Panc1 (cell line): ENCODE results near the gene SCLT1. TPM values are rescaled to one million over a fixed set of nuclear protein-coding genes. Genes with fewer than 3 reads are reported as not detected.
"Not testable (repeated sequence)": the region's sequence is repeated elsewhere in the genome, so short reads cannot be mapped to it uniquely, and the experiment has no call there.

ENCODE experiments used
- ATAC-seq: fragments of 200-7000 bp; cut with Tn5 transposase; 2 replicates; pipeline ENCODE4 v1.9.1; 2020; ENCODE audit warnings: mild to moderate bottlenecking, moderate library complexity
- BruUV-seq: library from RNA; stranded (reverse); fragments of 400-500 nt; replicated peaks from 2 replicates; lab custom pipeline; 2021; lab: Mats Ljungman, UMichigan
- CTCF ChIA-PET: fragments of 300-600 bp; sonication (Branson Sonifier 250); formaldehyde crosslinking; loops from one replicate; lab custom pipeline; 2022; ENCODE audit warnings: antibody characterized with exemption; lab: Charles Lee
- POLR2A ChIA-PET: fragments of 300-600 bp; sonication (Branson Sonifier 250); formaldehyde crosslinking; loops from one replicate; lab custom pipeline; 2022; ENCODE audit warnings: antibody characterized with exemption; lab: Charles Lee
- DNase-seq: peaks from one replicate; pipeline ENCODE4 v3.0.0-alpha.2; 2010; ENCODE audit warnings: low read depth, low spot score
- H3K27ac ChIP-seq: 2 replicates; pipeline ENCODE4 v1.5.1; 2011; ENCODE audit warnings: mild to moderate bottlenecking, low read length, inconsistent platforms
- H3K27me3 ChIP-seq: fragments of 200-500 bp; sonication (Bioruptor generic); 2 replicates; pipeline ENCODE4 v1.6.0; 2014; ENCODE audit warnings: low read length, inconsistent platforms; ENCODE audit not compliant: control insufficient read depth, insufficient read depth
- H3K36me3 ChIP-seq: fragments of 200-500 bp; sonication (Bioruptor generic); 2 replicates; pipeline ENCODE4 v1.5.1; 2014; ENCODE audit warnings: inconsistent platforms, mild to moderate bottlenecking, low read length, moderate library complexity; ENCODE audit not compliant: control insufficient read depth, insufficient read depth
- H3K4me1 ChIP-seq: 2 replicates; pipeline ENCODE4 v1.5.1; 2011; ENCODE audit warnings: inconsistent platforms, mild to moderate bottlenecking, low read length, moderate library complexity; ENCODE audit not compliant: control insufficient read depth, insufficient read depth
- H3K4me3 ChIP-seq, 2 experiments: 2 replicates each; pipeline ENCODE4 v1.5.1; 2011 to 2012; ENCODE audit warnings: low read depth in 2 of 2, low read length in 2 of 2, mild to moderate bottlenecking in 2 of 2, inconsistent platforms in 1 of 2, moderate library complexity in 1 of 2
- H3K9me3 ChIP-seq: fragments of 200-500 bp; sonication (Bioruptor generic); 2 replicates; pipeline ENCODE4 v1.5.1; 2014; ENCODE audit warnings: low read depth, mild to moderate bottlenecking, inconsistent platforms, low read length, moderate library complexity; ENCODE audit not compliant: control insufficient read depth, insufficient read depth
- CTCF ChIP-seq: fragments of 450-650 bp; IDR thresholded peaks from 2 replicates; pipeline ENCODE4 v1.5.1; 2017; ENCODE audit warnings: mild to moderate bottlenecking
- POLR2AphosphoS5 ChIP-seq: IDR thresholded peaks from 2 replicates; pipeline ENCODE4 v1.6.1; 2012; ENCODE audit warnings: mild to moderate bottlenecking, low read depth, low read length, moderate library complexity
- SIN3A ChIP-seq: IDR thresholded peaks from 2 replicates; pipeline ENCODE4 v1.6.1; 2012; ENCODE audit warnings: low read depth, mild to moderate bottlenecking, low read length, moderate library complexity, borderline replicate concordance; ENCODE audit not compliant: insufficient read depth
- TCF7L2 ChIP-seq: IDR thresholded peaks from 2 replicates; pipeline ENCODE4 v1.6.1; 2011; ENCODE audit warnings: mild to moderate bottlenecking, low read depth, low read length, inconsistent platforms
- in situ Hi-C: cut with HindIII; loops from 2 replicates; pipeline ENCODE4 v1.10.0; 2016; ENCODE audit warnings: low sequenced_read_pairs, low pct_unique_long_range_greater_than_20kb
- intact Hi-C: fragments of 100-400 bp; cut with micrococcal nuclease; formaldehyde crosslinking; loops from one replicate; pipeline ENCODE4 v1.10.0; 2022; ENCODE audit not compliant: unreplicated experiment
- total RNA-seq: library from RNA; stranded (reverse); gene quantifications from one replicate; pipeline ENCODE4 v1.2.1, GENCODE V29; 2021; ENCODE audit not compliant: unreplicated experiment
- TF ChIP-seq, protein P1 (sequence below), 2 experiments: IDR thresholded peaks; 2 replicates each; pipeline ENCODE4 v1.6.1; 2011 to 2012; ENCODE audit warnings: low read depth in 2 of 2, control low read depth in 1 of 2, low read length in 1 of 2, mild to moderate bottlenecking in 1 of 2, moderate library complexity in 1 of 2; ENCODE audit not compliant: insufficient read depth in 1 of 2

The SCLT1 gene
- total RNA-seq, 1 experiment from 2014 or later, result 9.7 TPM

GRCh38 chr4:129077326-129077725 is 16.0 kb downstream of the SCLT1 start:
- intact Hi-C loops, result no loop called here
- H3K27me3 ChIP-seq, result no peaks in the 10 kb centered on the region
- CTCF ChIA-PET, result no interaction called here
- ATAC-seq (no peak), DNase-seq (no peak)
- in situ Hi-C loops, result no loop called here
- POLR2A ChIA-PET, result no interaction called here
- BruUV-seq, result no TSS peak
- TF ChIP-seq POLR2AphosphoS5 (no peak), TCF7L2 (no peak), CTCF (no peak), SIN3A (no peak)
- TF ChIP-seq, protein P1, sequence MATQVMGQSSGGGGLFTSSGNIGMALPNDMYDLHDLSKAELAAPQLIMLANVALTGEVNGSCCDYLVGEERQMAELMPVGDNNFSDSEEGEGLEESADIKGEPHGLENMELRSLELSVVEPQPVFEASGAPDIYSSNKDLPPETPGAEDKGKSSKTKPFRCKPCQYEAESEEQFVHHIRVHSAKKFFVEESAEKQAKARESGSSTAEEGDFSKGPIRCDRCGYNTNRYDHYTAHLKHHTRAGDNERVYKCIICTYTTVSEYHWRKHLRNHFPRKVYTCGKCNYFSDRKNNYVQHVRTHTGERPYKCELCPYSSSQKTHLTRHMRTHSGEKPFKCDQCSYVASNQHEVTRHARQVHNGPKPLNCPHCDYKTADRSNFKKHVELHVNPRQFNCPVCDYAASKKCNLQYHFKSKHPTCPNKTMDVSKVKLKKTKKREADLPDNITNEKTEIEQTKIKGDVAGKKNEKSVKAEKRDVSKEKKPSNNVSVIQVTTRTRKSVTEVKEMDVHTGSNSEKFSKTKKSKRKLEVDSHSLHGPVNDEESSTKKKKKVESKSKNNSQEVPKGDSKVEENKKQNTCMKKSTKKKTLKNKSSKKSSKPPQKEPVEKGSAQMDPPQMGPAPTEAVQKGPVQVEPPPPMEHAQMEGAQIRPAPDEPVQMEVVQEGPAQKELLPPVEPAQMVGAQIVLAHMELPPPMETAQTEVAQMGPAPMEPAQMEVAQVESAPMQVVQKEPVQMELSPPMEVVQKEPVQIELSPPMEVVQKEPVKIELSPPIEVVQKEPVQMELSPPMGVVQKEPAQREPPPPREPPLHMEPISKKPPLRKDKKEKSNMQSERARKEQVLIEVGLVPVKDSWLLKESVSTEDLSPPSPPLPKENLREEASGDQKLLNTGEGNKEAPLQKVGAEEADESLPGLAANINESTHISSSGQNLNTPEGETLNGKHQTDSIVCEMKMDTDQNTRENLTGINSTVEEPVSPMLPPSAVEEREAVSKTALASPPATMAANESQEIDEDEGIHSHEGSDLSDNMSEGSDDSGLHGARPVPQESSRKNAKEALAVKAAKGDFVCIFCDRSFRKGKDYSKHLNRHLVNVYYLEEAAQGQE (IDR thresholded peaks at IDR 0.05; ENCODE audit: insufficient read depth in 1 of 2, low read depth in 2 of 2, low read length in 1 of 2), result no peak
- no peaks in the 10 kb centered on the region for H3K36me3 ChIP-seq
- peaks cover 3% of the 10 kb centered on the region; the same call in 1 of the 2 replicates for H3K9me3 ChIP-seq
- no peaks in the 10 kb centered on the region for H3K4me1 ChIP-seq
- no peak overlapping the region for H3K27ac ChIP-seq
- H3K4me3 ChIP-seq, result no peak overlapping the region

GRCh38 chr4:129069537-129069936 is 23.8 kb downstream of the SCLT1 start:
- H3K9me3 ChIP-seq, DNase-seq, ATAC-seq, POLR2A ChIA-PET, intact Hi-C loops, H3K27ac ChIP-seq, CTCF ChIA-PET, H3K4me1 ChIP-seq, H3K27me3 ChIP-seq, BruUV-seq, in situ Hi-C loops, H3K36me3 ChIP-seq, H3K4me3 ChIP-seq: not testable (repeated sequence)

DNA sequence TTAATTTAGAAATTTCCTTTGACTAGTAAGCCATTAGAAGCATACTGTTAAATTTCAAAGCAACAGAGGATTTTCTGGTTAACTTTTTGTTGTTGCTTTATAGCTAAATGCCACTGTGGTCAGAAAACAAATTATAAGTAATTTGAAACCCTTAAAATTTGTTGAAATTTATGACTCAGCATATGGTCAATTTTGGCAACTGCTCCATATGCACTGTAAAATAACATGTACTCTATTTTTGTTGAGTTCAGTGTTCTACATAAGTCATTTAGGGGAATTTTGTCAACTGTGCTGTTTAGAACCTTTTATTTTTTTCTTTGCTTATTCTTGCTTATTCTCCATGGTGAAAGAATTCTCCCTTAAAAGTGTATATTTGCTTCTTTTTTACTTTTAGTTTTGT is 28.6 kb downstream of the SCLT1 start:
- peaks cover 21% of the 10 kb centered on the region for H3K9me3 ChIP-seq
- ChIA-PET CTCF (no interaction called here), POLR2A (no interaction called here)
- no peaks in the 10 kb centered on the region for H3K36me3 ChIP-seq
- no peak overlapping the region for H3K4me3 ChIP-seq
- H3K27me3 ChIP-seq, result no peaks in the 10 kb centered on the region
- H3K27ac ChIP-seq, result no peak overlapping the region
- TF ChIP-seq SIN3A (no peak), POLR2AphosphoS5 (no peak), CTCF (no peak), TCF7L2 (no peak)
- TF ChIP-seq, protein P1 (IDR thresholded peaks at IDR 0.05; ENCODE audit: insufficient read depth in 1 of 2, low read depth in 2 of 2, low read length in 1 of 2), result no peak
- intact Hi-C loops (no loop called here), in situ Hi-C loops (no loop called here)
- BruUV-seq, result no TSS peak
- DNase-seq, result no peak
- no peak for ATAC-seq
- H3K4me1 ChIP-seq, result no peaks in the 10 kb centered on the region
